ENCODE results near the gene ATP6V1F. TPM values are rescaled to one million over a fixed set of nuclear protein-coding genes. Genes with fewer than 3 reads are reported as not detected.

Gene ATP6V1F
- total RNA-seq, 4 donors from 2014 or later, result 72.3 to 240 (median 123) TPM

DNA sequence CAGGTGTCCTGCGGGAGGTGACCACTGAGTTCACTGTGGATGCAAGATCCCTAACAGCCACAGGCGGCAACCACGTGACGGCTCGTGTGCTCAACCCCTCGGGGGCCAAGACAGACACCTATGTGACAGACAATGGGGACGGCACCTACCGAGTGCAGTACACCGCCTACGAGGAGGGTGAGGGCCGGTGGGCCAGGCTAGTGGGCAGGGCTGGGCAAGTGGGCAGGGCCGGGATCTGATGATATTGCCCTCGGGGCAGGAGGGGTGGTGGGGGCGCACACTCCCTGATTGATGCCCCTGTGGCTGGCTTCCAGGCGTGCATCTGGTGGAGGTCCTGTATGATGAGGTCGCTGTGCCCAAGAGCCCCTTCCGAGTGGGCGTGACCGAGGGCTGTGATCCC lies 16.7 kb upstream of the ATP6V1F start:
- TF ChIP-seq, protein P1, sequence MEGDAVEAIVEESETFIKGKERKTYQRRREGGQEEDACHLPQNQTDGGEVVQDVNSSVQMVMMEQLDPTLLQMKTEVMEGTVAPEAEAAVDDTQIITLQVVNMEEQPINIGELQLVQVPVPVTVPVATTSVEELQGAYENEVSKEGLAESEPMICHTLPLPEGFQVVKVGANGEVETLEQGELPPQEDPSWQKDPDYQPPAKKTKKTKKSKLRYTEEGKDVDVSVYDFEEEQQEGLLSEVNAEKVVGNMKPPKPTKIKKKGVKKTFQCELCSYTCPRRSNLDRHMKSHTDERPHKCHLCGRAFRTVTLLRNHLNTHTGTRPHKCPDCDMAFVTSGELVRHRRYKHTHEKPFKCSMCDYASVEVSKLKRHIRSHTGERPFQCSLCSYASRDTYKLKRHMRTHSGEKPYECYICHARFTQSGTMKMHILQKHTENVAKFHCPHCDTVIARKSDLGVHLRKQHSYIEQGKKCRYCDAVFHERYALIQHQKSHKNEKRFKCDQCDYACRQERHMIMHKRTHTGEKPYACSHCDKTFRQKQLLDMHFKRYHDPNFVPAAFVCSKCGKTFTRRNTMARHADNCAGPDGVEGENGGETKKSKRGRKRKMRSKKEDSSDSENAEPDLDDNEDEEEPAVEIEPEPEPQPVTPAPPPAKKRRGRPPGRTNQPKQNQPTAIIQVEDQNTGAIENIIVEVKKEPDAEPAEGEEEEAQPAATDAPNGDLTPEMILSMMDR (IDR thresholded peaks at IDR 0.05; ENCODE audit: low read depth), result no peak

DNA sequence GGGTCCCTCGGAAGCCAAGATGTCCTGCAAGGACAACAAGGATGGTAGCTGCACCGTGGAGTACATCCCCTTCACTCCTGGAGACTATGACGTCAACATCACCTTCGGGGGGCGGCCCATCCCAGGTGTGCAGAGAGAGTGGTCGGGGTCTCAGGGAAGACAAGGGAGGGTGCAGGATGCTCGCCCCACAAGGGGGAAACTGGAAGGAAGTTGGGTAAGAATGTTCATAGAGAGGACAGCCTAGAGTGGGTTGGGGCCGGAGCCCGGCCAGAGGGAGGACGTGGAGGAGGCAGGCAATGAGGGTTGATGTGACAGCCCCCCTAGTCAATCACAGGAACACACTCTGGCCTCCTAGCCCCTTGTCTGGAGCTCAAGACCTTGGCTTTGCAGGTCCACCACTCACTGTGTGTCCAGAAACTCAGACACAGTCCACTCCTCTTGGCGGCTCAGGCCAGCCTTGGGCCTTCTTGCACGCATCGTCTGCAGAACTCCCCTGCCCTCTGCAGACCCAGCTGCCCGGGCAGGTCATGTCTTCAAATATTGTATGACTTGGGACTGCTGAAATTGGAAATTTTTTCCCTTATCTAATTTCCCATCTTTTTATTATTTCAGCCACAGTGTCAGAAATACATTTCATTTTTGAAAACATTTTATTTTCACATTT lies 15.7 kb upstream of the ATP6V1F start:
- TF ChIP-seq, protein P1 (IDR thresholded peaks at IDR 0.05; ENCODE audit: low read depth), result no peak

DNA sequence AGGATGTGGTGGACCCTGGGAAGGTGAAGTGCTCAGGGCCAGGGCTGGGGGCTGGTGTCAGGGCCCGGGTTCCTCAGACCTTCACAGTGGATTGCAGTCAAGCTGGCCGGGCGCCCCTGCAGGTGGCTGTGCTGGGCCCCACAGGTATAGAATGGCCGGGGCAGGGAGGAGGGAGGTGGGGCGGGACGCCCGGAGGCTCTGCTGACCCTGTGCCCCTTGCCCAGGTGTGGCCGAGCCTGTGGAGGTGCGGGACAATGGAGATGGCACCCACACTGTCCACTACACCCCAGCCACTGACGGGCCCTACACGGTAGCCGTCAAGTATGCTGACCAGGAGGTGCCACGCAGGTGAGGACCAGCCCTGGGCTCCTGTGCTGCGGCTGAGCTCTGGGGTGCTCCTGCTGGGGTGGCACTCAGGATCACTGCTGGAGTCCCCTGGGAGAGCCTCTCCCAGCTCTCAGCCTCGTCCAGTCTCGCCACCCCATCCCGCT lies 14.9 kb upstream of the ATP6V1F start:
- TF ChIP-seq, protein P1 (IDR thresholded peaks at IDR 0.05; ENCODE audit: low read depth), result no peak

DNA sequence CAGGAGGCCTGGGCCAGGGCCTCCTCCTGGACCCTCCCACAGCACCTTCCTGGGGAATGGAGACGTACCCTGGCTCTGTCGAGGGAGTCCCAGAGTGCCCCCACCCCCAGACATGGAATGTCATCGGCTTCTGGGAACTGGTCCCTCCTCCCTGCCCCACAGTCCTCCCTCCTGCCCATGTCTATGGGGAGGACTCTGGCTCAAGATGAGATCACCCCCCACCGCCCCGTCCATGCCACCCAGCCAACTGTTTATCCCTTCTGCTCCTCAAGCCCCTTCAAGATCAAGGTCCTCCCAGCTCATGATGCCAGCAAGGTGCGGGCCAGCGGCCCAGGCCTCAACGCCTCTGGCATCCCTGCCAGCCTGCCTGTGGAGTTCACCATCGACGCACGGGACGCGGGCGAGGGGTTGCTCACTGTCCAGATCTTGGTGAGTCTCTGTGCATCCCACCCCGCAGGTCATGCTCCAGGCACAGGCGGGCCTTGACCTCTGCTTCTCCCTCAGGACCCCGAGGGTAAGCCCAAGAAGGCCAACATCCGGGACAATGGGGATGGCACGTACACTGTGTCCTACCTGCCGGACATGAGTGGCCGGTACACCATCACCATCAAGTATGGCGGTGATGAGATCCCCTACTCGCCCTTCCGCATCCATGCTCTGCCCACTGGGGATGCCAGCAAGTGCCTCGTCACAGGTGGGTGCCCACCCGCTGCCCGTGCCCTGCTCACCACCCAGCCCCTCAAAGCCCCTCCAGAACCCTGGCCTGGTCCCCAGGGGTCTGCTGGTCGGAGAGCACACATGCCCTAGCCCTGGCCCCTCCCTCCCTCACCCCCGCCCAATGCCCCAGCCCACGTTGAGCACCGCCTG lies 14.1 kb upstream of the ATP6V1F start:
- TF ChIP-seq, protein P1 (IDR thresholded peaks at IDR 0.05; ENCODE audit: low read depth), result no peak

DNA sequence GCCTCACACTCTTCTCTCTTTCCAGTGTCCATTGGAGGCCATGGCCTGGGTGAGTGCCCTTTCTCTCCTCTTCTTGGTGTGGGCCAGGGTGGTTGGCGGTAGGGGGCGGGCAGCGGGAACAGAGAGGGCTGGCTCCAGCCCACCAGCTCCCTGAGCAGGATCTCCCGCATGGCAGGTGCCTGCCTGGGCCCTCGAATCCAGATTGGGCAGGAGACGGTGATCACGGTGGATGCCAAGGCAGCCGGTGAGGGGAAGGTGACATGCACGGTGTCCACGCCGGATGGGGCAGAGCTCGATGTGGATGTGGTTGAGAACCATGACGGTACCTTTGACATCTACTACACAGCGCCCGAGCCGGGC lies 13.5 kb upstream of the ATP6V1F start:
- TF ChIP-seq, protein P1 (IDR thresholded peaks at IDR 0.05; ENCODE audit: low read depth), result no peak

DNA sequence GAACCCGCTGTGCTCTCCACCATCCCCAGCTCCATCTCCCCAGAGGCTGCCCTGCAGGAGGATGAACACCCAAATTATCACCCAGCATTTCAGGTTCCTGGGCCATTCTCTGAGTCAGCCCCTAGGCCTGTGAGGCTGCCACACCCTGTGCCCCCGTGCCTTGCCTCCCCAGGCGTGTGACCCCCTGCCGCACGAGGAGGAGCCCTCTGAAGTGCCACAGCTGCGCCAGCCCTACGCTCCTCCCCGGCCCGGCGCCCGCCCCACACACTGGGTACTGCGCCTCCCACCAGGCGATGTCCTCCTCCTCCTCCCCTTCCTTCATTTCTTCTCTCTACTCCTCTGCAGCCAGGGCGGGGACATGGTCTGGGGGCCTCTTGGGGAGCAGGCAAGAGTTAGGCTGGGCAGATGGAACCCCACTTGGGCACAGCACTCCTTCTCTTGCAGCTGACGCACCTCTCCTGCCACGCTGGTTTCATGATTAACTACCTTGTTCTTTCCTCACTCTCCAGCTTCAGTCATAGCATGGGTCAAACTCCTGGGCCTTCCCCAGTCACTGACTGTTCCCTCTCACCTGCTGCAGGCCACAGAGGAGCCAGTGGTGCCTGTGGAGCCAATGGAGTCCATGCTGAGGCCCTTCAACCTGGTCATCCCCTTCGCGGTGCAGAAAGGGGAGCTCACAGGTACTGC lies 12.7 kb upstream of the ATP6V1F start:
- TF ChIP-seq, protein P1 (IDR thresholded peaks at IDR 0.05; ENCODE audit: low read depth), result no peak
